ENCODE results near the gene EPHX1. TPM values are rescaled to one million over a fixed set of nuclear protein-coding genes. Genes with fewer than 3 reads are reported as not detected.
A peak's percentile ranks its signal among the peaks of the same experiment; 100 is the strongest.
"Not testable (repeated sequence)": the region's sequence is repeated elsewhere in the genome, so short reads cannot be mapped to it uniquely, and the experiment has no call there.

Gene EPHX1
- total RNA-seq (2014; rRNA removed; shearing (Covaris generic)), result 32.3 and 34.2 TPM in 2 replicates

DNA sequence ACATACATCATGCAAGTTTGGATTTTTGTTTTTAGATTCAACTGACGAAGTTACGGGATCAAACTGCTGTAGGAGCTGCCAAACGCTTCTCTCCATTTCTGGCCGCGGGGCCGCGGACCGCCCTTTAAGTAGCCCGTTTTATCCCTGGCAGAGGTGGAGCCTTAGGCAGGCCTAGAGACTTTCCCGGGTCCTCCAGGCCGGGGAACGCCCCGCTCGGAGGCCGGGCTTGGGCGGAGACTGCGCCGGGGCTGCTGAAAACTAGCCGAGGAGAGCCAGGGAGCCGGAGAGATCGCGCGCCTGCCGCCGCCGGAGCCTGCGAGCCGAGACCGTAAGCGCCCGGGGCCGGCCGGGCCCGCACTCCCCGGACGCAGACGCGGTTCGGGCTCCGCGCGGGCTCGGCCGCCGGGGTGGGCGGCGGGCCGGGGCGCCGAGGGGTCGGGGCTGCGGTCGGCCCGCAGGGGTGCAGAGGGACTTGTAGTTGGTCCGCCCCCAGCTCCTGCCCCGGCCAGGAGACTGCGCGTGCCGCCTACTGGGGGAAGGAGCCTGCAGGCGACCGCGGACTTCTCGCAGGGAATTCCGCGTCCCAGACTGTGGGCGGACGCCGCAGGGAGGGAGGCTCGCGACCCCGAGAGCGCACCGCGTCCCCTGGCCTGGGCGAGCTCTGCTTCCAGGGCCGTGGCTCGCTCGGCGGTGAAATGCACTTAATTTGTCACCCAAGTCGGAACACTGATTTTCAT, at the start of gene EPHX1:
Gene EPHX1 (plus strand): TSS at position 283 of the 737 bp plus-strand sequence. CDS start 18,606 bp downstream, outside the sequence.
- peak; percentile 80 for DNase-seq (ENCODE audit: low spot score)

DNA sequence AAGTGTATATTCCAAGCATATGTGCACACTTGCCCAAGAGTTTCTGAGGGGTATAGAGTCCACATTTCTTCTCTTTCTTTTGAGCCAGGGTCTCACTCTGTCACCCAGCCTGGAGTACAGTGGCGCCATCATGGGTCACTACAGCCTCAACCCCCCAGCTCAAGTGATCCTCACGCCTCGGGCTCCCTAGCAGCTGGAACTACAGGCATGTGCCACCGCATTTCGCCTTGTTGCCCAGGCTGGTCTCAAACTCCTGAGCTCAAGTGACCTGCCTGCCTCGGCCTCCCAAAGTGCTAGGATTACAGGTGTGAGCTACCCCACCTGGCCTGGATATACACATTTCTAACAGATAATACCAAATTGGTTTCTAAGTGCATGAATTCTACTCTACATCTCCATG, 49.4 kb upstream of the EPHX1 start:
- no peak for DNase-seq (ENCODE audit: low spot score)

DNA sequence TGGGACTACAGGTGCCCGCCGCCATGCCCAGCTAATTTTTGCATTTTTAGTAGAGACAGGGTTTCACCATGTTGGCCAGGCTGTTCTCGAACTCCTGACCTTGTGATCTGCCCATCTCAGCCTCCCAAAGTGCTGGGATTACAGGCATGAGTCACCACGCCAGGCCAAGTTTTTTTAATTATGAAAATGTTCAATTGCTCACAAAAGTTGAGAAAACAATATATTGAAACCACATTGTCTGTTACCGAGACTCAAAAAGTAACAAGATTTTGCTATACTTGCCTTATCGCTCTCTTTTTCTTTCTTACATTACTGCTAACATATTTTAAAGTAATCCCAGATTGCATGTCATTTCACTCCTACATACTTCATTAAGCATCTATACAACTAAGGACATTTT, 48.5 kb upstream of the EPHX1 start:
- not testable (repeated sequence) for DNase-seq (ENCODE audit: low spot score)

DNA sequence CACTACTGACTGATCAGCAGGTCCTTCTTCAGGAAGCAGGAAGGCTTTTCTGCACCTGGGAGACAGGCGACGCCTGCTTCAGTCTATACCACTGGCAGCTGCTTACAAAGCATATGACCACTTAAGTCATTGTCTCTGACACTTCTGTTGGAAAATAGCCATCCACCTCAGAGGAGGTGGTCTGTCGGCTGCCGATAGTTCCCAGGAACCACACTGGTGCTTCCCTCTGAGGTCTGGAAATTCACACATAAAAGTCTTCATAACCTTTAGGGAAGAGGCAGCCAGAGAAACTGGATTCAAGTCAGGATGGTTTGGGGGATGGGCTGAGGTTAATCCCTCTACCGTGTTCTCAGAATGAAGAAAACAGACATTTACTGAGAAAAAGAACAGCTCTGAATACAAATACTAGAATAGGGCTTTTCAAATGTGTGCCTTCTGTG, 47.9 kb upstream of the EPHX1 start:
- DNase-seq (ENCODE audit: low spot score), result peak; percentile 61

DNA sequence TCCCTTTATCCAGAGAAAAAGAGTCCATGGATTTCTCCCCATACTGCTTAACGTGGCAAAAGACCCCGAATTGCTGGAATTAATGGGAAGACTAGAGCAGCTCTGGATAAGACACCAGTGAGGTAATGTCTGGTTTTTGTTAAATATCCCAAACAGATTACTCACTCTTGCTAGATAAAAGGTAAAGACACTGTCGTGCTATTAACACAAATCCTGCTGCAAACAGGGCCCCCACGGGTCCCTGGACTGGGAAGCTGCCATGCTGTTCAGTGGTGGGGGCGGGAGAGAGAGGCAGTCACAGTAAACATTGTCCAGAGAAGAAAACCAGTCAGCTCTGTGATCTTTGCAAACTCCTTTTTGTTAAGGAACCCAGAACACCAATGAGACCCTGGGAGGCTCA, 47.5 kb upstream of the EPHX1 start:
- DNase-seq (ENCODE audit: low spot score), result no peak

DNA sequence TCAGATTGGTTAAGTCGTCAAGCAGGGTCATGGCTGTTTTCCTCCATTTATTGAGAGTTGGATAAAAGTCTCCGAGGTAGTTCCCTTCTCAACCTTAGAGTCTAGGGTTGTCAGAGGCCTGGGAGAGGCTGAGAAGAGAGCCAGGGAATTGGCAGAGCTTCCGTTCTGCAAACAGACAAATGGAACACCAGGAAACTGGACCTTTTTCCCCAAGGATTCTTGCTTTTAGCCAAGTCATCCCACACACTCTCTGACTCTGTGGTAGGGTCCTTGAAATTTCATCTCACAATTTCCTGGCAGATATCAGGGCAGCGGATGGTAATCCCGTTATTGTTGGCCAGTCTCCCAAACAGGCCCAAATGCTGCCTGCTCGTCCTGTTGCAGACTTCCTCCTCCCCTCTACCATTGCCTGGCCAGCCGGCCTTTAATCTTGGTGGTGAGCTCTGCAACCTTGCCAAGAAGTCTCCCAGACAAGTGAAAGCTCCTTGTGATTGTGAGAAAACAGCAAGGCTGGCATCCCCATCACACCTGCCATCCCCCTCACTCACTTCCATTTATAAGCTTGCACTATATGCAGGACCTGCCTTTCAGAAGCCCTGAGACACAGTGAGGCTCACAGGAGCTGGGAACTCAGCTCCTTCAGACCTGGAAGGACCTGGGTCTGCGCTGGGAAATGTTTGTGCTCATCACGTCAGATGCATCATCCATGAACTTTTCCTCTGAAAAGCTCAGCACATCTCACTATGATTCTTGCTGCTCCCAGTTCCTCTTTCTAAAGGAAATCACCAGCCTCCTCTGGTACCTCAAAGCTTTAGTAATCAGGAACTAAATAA, 46.0 kb upstream of the EPHX1 start:
- peak; percentile 79 for DNase-seq (ENCODE audit: low spot score)

DNA sequence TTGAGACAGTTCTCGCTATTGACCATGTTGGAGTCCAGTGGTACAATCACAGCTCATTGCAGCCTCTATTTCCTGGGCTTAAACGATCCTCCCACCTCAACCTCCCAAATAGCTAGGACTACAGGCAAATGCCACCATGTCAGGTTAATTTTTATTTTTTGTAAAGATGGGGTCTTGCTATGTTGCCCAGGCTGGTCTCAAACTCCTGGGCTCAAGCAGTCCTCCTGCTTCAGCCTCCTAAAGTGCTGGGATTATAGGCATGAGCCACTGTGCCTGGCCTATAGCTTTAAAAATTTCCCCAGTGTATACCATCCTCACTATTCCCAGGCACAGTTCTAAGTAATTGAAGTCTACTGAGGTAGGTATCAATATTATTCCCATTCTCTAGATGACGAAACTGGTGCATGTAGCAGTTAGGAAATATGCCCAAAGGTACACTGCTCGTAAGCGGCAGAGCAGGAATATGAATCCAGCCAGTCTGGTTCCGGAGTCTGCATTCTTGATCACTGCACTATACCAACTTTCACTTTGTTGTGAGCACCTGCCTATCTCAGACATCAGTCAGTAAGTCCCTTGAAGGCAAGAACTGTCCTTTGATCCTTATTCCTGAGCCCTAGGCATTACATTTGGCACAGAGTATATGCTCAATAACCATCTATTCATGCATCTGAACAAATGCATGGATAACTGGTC, 43.8 kb upstream of the EPHX1 start:
- no peak for DNase-seq (ENCODE audit: low spot score)

DNA sequence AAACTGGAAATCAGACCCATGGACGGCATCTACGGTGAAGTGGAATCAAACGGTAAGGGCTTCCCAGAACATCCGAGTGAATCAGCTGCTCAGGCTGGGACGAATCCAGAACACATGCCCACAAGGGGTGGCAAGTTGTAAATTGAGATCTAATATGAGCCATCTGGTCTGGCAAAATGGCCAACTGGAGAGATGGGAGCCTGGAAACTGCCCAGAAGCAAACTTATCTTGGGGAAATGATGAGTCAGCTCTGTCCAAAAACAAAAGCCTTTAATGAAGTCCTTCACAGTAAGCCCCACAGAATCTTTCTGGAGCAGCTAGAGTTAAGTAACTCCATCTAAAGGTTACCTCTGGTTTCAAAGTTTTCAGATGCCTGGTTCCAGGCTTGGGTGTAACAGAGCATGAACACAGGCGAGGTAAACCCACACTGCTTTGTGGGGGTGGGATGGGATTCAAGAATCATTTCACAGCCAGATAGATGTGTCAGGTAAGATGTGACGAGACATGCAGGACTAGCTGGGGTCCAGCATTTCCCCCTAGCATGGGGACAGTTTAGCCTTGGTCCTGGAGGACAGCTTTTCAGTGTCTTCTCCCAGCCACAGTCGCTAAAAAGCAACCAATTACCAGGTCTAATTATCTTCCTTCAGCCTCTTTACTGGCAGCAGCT, 42.8 kb upstream of the EPHX1 start:
- DNase-seq (ENCODE audit: low spot score), result peak; percentile 97

DNA sequence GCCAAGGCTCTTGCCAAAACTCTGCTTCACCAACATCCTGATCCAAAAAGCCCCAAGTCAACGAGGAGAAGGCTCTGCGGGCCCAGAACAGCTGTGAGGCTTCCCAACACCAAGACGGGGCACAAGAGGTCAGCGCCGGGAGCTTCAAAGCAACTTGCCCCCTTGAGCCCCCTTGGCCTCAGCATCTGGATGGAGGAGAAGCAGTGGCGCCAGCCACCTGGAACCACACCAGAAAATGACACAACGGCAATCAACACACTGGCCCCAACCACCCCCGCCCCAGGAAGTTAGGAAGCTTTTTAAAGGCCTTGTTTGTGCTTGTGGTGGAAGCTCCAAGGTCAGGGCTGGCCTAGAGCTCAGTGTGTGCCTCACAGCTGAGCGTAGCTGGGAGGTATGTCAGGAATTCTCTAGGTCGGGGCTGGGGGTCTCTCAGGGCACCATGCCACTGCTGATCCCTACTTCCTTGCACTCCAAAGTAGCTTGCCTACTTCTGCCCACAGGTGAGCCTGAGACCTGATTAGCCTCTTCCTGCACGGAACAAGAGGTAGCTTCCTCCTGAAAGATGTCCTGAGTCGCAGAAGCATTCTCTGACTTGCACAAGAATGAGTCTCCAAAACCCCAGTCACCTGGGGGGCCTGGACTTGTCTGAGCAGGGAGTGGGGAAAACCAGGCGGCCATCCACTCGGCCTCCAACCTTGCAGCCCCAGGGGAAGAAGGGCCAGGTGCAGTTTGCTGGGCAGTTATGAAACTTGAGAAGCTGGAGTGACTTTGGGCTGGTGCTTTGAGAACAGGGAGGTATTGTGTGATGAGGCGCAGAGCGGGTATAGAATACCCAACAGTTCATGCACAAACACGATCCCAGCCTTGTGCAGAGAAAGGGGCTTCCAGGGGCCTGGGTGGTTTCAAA, 42.0 kb upstream of the EPHX1 start:
- peak; percentile 80 for DNase-seq (ENCODE audit: low spot score)

DNA sequence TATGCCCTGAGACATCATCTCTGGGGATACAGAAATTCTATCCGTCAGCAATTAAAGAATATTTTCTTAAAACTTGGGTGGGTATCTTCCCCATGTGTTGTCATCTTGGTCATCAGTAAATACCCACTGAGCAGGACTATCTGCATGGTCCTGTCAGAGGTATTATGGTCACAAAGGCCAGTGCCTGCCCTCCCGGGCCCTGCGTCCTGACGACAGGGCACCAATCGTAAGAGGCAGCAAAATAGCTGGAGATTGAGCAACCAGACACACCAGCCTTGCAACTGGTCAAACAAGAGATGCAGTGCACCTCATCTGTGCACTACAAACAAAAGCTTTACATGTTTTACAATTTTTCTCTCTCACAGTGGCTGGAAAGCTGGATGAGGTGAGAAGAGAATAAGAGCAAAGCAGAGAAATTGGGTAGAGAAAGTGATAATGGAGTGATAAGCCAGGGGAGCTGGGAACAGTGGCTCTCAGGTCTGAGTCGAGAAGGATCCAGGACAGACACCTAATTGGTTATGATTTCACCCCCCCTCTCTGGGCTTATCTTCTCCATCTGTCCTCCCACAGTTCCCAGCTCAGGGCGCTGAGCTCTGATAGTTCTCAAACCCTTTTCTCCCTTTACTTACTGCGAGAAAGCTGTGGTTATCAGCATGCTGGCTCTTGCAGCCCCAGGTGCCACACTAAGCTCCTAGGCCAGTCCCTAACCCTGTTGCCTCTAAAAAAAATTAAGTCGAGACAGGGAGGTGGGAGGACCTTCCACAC, 41.1 kb upstream of the EPHX1 start:
- DNase-seq (ENCODE audit: low spot score), result no peak

DNA sequence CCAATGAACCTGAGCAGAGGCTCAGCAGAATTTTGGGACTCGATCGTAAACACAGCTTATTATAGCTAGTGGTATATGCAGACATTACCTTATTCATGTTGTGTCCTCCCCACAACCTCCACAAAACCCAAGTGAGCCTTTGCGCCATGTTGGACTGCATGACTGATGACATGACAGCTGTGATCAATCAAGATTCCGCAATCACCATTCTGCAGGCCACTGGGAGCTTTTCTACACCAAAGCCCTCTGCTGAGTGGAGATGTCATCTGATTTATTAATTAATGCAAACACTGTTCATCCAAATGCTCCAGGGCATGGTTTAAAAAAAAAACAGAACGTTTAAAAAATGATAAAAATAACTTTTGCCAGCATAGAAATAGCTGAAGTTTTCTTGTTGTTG, 40.2 kb upstream of the EPHX1 start:
- no peak for DNase-seq (ENCODE audit: low spot score)

DNA sequence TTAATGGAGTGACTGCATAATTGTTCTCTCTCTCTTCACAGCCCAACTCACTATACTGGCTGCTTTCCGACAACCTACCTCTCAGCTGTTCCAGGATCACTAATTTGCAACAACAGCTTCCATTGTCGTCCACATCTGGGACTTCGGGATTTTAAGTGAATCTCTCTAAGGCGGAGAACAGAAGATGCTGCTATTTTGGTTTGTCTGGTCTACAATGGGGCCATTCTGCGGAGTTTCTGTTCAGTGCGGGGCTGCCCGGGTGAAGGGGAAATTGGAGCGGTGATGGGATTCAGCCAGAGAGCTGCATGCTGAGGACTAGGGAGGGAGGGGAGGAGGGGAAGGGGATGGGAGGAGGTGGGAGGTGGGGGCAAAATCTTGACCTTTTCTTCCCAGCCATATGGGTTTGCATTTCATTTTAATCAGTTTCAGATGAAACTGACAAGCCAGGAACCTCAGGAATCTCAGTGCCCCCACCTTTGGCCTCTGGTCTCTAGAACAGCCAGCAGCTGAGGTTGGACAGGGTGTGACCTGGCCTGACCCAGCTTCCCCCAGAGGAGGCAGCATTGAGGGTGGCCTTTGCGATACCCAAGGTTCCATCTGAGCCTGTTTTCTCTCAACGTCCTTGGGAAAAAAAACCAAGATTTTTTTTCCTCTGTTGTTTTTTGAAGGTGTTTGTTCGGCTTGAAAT, 39.2 kb upstream of the EPHX1 start:
- DNase-seq (ENCODE audit: low spot score), result no peak

DNA sequence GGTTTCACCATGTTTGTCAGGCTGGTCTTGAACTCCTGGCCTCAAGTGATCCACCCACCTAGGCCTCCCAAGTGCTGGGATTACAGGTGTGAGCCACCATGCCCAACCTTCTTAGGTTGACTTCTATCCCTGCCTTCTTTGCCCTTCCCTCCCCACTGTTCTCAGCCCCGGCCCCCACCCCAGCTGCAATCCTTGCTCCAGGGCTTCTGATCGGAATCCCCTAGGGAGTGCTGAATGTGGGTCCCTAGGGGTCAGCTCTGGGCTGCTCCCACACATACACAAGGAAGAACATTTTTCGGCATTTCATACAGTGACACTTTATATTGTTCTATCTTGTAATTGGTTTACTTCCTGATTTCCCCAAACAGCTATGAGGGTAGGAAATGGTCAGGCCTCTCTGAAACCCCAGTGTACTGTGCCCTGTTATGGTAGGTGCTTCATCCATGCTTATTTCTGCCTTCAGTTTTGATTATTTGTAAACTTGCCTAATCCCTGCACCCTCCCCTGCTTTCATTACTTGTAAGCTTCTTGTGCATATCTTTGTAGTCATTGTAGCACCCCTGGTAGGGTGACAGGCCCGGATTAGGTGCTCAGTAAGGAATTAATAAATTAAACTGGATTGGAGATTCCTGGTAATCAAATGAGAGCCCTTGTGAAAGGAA, 38.1 kb upstream of the EPHX1 start:
- DNase-seq (ENCODE audit: low spot score), result no peak

DNA sequence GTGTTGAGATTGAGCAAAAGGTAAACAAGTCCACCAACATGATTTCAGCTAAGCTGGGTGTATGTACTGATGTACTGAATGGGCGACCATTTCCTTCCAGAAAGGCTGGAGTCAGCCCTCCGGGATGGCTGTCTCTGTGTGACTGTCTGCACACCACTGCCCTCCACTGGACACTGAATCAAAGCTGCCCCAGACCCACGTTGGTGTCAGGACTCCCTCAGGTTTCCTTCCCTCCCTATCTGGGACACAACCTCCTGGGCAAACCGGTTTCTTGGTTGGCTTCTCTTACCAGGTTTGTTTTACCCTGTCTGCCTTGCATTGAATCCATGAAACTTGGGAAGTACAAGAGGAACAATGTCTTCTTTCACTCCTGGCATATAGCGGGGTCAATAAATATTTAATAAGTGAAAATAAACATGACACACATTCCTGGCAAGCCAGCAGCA, 37.6 kb upstream of the EPHX1 start:
- peak; percentile 91 for DNase-seq (ENCODE audit: low spot score)

DNA sequence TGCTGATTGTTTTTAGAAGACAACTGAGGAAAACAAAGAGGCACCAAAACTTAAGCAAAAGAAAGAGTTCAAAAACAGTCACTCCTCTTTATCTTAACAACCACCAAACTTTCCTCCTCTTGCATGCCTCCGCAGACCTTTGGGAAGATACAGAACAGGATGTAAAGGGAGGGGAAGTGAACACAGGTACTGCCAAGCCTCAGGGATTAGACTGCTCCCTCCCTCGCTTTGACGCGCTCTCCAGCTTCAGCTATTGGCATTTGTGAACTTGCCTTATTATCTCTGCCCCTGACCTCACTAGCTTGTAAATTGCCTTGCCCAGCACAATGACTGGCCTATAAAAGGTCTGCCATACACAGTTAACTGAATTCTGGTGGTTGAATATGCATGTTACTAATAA, 37.1 kb upstream of the EPHX1 start:
- DNase-seq (ENCODE audit: low spot score), result no peak

DNA sequence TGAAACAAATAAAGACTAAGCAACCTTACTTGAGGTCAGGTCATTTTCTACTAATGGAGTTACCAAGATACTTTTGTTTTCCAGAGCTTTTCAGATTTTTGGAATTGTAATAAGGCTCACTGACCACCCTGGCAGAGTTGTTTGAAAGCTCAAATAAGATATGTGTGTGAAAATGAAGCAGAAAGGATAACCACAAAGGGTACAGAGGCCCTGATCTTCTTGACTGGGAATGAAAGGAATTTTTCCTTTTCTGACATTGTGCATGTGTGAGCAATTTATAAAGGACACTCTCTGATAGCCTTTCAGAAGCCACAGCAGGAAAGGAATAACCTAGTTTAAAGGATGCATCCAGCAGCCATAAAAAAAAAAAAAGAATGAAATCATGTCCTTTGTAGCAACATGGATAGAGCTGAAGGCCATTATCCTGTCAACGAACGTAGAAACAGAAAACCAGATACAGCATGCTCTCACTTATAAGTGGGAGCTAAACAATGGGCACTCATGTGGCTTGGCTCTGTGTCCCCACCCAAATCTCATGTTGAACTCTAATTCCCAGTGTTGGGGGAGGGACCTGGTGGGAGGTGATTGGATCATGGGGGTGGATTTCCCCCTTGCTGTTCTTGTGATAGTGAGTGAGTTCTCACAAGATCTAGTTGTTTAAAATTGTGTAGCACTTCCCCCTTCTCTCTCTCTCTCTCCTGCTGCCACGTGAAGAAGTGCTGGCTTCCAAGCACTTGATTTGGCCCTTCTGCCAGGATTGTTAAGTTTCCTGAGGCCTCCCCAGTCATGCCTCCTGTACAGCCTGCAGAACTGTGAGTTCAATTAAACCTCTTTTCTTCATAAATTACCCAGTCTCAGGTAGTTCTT, 35.4 kb upstream of the EPHX1 start:
- DNase-seq (ENCODE audit: low spot score), result peak; percentile 61

DNA sequence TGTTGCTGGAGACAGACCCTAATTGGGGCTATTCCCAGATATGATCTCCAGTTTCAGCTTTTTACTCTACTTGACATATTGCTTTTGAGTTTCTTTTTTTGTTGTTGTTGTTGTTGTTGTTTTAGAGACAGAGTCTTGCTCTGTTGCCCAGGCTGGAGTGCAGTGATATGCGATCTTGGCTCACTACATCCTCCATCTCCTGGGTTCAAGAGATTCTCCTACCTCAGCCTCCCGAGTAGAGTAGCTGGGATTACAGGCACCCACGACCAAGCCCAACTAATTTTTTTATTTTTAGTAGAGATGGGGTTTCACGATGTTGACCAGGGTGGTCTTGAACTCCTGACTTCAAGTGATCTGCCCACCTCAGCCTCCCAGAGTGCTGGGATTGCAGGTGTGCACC, 33.6 kb upstream of the EPHX1 start:
- DNase-seq (ENCODE audit: low spot score), result no peak

Measured in A172 (cell line).